Measurements from ENCODE around the gene MEX3A. TPM values are rescaled to one million over a fixed set of nuclear protein-coding genes. Genes with fewer than 3 reads are reported as not detected.
"Not testable (repeated sequence)": the region's sequence is repeated elsewhere in the genome, so short reads cannot be mapped to it uniquely, and the experiment has no call there.

The MEX3A gene
- total RNA-seq, 1 donor from 2014 or later = 10.5 TPM

DNA sequence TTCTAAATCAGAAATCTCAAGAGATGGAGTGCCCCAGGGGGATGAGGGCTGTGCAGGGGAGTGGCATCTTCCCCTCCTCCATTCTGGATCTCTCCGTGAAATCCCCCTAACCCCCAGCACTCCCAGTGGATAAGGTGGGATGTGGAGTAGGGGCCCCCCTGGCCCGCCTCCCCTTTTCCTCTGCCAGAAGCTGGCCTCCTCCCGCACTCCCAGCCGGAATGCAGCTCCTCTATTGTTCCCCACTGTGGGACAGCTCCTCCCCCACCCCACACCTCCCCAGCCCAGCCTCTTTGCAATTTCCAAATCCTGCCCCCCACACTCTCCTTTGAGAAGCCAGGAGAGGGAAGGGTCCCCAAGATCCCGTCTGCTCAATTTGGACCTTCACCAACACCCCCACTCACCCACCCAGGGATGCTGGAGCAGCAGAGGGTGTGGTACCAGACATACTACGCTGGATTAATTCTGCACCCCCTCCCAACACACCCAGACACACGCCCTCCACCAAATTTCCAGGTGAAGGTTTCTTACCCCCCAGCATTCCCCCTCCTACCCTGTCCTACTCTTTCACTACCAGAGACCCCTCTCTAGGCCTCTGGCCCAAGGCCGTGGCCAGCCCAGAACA lies 1.9 kb downstream of the MEX3A start:
- DNase-seq (ENCODE audit: extremely low read depth, low read depth, low spot score) = no peak

DNA sequence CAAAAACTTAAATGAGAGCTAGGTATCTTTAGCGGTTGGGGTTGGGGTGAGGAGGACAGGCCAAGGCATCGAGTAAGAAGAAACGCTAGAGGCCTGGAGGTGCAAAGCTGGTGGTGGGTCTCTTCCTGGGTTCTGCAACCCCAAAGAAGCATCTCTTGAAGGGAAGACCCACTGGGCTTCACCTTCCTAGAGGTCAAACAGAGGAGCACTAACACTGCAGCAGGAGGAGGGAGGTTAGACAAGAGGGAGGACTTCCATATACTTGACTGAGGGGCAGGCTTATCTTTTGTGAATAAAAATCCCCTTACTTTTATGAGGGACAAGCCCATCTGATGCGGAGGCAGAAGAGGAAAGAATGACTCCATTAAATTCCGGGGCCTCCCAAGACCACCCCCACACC lies 2.5 kb downstream of the MEX3A start:
- DNase-seq (ENCODE audit: extremely low read depth, low read depth, low spot score) = no peak

DNA sequence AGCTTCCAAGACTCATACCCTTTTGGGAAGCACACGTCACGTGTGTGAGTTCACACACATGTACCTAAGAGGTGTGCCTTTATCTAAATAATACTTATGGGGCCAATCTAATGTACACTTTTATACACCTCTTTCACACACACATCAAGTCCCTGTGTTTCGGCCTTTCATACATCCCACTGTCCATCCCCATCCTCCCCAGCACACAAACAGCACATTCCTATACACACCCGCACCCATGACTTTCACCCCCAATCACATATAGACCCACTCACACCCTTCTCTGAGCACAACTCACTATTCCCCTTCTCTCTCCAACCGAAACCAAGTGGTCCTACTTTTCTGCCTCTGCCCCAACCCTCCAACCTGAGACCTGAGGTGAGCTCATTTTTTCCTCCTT lies 3.5 kb downstream of the MEX3A start:
- no peak for DNase-seq (ENCODE audit: extremely low read depth, low read depth, low spot score)

DNA sequence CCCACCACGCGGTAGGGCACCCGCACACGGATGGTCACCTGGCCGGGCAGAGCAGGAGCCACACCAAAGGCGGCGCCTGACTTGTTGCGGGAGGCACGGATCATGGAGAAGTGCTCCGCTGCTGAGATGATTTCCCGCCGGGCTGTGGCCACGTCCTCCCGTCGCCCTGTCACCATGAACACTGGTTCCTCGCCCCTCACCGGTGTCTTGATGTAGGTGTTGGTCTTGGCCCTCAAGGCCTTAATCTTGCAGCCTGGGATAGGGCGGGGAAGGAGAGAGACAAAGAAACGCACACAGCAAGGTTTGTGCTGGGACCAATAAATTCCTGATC lies 4.9 kb downstream of the MEX3A start:
- DNase-seq (ENCODE audit: extremely low read depth, low read depth, low spot score) = no peak

DNA sequence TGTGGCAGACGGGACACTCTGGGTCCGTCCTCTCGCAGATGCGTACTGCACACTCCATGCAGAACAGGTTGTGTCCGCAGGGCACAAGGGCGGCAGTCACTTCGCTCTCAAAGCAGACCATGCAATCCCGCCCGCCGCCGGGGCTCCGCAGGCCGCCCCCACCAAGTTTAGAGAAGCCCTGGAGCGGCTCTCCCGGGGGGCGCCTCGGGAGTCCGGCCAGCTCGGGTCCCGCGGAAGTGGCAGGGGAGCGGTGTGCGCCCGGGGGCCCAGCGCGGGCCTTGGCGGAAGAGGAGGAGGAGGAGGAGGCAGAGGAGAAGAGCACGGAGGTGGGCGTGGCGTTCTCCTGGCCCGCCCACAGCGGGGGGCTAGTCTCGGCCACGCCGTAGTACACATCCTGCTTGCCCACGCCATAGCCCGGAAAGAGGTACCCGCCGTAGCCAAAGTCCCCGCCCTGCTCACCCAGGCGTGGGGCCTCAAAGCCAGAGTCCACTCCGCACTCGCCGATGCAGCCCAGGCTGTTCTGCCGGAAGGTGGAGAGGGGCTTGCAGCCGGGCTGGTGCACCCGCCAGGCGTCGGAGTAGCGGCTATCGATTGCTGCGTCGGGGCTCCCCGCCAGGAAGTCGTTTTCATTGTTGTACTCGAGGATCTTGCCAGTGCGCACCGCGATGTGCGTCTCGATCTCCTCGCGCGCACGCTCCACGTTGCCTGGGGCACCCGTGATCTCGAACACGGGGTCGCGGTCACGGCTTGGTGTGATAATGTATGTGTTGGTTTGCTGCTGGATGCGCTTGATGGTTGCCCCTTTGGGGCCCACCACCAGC lies 5.4 kb downstream of the MEX3A start:
- no peak for DNase-seq (ENCODE audit: extremely low read depth, low read depth, low spot score)

DNA sequence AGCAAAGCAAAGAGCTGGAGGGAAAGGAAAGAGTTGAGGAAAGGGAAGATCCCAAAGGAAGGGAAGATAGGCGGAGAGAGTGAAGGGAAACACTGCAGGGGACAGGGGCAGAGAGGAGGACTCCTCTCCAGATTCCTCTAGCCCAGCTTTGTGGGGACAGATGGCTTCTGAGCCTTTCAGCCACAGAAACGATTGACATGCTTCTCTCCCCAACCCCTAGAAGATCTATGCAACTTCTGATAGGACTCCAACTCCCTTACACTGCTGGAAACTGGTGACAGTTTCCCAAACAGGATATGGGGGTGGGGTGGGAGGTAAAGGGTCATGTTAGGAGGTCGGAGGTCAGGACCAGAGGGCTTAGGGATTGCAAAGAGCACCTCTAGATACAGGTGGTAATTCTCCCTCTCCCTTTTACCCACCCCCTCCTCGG lies 6.5 kb downstream of the MEX3A start:
- no peak for DNase-seq (ENCODE audit: extremely low read depth, low read depth, low spot score)

DNA sequence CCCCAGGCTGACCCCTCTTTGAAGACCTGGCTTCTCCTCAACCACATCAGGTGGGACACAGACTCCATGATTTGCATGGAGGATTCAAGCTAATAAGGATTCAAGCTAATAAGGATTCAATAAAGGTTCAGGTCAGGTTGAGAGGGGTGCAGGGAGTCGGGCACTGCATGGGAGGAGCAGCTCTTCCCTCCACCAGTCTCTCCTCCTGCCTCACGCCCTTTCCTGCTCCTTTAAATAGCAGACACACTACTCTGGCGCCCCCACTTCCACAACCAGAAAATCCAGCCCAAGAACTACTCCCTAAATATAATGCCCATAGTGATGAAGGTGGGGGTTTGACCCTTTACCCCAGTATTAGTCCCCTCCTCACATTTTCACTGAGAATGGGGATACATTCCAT lies 7.1 kb downstream of the MEX3A start:
- no peak for DNase-seq (ENCODE audit: extremely low read depth, low read depth, low spot score)

DNA sequence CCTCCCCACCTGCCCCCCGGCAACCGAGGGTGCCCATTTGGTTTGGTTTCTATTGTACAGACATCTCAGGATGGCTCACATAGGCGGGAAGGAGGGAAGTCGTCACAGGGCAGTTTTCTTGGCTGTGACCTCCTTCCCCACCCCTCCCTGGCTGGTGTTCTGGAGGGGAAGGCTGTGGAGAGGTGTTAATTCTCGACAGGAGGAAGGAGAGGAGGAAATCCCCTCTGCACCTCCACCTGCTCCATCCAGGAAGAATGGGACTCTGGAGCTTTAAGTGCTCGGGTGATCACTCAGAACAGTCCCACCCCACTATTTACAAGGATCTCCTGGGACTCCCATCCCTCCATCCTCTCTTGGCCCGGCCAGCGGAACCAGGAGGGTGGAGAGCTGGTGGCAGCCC lies 7.6 kb downstream of the MEX3A start:
- no peak for DNase-seq (ENCODE audit: extremely low read depth, low read depth, low spot score)

DNA sequence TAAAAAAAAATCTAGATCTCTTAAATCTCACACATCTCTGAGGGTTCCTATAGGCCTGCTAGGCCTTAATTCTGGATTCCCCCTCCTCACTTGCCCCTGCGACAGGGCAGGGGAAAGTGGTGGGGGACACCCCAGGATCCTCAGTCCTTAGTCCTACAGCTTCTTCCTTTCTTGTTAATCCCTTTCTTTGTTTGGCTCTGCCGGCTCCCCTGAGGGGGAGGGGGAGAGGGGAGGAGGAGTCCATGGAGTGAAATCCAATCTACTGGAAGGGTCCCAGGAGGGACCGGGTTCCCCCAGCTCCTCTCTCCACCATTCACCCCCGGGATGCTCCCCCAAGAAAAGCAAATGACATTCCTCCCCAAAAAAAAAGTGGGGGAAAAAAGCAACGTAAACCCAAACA lies 8.5 kb downstream of the MEX3A start:
- no peak for DNase-seq (ENCODE audit: extremely low read depth, low read depth, low spot score)

DNA sequence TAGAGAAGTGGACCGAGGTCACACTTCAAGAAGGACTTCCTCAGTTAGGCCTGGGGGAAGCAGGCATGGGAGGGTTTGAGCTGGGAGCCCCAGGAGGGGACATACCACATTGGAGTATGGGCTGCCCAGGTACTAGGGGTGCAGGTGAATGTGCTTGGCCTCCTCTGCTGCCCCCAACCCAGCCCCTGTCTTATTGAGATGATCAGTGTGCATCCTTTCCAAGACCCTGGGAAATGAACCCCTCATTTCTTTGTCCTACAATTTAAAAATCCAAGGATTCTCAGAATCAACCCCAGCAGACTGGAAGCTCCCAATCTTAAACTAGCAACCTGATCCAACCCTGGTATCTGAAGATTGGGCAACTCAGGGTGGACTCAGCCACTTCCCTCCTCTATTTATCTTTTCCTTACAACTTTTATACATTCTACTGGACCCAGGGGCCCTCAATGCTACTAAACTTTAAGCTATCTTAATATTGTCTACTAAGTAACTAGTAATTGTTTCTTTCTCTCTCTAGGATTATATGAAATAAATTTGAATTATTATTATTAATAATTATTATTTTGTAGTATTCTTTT lies 9.1 kb downstream of the MEX3A start:
- DNase-seq (ENCODE audit: extremely low read depth, low read depth, low spot score) = no peak

DNA sequence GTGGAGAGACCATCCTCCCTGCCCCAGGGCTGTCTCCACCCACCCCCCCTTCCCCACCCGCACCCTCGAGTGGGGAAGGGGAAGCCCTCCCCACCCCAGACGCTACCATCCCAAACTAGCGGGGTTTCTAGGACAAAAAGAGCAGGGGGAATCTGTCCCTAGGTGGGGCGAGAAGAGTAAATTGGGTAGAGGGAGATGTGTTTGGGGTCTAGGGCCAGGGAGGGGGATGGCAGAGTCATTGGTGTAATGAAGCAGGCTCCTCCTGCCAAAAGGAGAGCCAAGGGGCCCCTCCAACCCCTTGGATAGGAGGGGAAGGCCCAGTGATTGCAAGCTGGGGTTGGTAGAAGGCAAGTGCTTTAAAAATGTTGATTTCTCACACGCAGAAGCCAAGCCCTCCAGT lies 10.0 kb downstream of the MEX3A start:
- no peak for DNase-seq (ENCODE audit: extremely low read depth, low read depth, low spot score)

DNA sequence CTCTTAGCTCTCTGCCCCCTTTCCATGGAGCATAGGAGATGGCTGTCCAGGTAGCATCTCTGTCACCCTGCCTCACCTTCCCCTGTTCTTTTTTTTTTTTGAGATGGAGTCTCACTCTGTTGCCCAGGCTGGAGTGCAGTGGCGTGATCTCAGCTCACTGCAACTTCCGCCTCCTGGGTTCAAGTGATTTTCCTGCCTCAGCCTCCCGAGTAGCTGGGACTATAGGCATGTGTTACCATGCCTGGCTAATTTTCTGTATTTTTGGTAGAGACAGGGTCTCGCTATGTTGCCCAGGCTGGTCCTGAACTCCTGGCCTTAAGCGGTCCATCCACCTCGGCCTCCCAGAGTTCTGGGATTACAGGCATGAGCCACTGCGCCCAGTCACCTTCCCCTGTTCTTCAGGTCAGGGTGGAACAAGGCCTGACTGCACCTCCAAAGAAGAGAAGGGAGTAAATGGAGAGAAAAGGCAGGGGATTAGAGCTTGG lies 10.9 kb downstream of the MEX3A start:
- DNase-seq (ENCODE audit: extremely low read depth, low read depth, low spot score) = not testable (repeated sequence)

DNA sequence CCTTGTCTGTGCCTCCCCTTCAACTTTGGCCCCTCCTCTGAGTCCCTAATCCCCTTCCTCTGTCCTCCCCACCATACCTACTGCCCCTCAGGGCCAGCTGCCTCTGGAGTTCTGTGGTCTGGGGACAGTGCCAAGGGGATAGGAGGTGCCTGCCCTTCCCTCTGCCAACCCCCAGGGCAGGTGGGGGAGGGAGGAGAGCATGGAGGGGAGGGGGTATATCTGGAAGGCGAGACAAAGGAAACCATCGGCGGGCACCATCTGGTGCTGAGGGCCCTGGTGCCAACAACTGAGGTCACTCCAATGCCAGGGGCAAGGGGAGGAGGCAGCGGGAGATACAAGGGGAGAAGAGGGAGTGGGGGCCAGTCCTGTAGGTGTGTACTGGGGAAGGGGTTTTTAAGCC lies 11.7 kb downstream of the MEX3A start:
- no peak for DNase-seq (ENCODE audit: extremely low read depth, low read depth, low spot score)

DNA sequence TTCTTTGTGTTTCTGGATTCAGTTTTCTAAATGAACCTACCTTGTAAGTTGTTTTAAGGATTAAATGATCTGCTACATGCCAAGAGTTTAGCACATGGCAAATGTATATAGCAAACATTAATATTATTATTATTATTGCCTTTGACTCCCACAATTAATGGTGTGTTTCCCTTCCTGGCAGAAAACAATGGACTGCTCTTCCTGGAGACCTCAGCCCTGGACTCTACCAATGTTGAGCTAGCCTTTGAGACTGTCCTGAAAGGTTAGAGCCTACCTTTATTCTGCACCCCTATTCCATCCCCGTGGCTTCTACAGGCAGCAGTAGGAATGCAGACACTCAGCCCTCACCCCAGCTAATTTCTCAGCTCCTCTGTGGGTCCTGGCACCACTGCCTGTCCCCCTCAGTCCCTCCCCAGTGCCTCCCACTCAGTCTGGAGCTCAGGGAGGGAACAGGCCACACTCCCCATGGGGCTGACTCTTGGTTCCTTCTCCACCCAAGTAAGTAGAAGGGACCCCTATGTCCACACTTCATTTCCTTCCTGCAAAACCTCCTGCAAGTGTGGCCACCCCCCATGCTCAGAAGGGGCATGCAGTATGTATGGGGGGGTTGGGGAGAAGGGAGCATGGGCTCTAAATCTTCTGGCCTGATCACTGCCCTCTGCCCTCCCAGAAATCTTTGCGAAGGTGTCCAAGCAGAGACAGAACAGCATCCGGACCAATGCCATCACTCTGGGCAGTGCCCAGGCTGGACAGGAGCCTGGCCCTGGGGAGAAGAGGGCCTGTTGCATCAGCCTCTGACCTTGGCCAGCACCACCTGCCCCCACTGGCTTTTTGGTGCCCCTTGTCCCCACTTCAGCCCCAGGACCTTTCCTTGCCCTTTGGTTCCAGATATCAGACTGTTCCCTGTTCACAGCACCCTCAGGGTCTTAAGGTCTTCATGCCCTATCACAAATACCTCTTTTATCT lies 12.5 kb downstream of the MEX3A start:
- no peak for DNase-seq (ENCODE audit: extremely low read depth, low read depth, low spot score)

DNA sequence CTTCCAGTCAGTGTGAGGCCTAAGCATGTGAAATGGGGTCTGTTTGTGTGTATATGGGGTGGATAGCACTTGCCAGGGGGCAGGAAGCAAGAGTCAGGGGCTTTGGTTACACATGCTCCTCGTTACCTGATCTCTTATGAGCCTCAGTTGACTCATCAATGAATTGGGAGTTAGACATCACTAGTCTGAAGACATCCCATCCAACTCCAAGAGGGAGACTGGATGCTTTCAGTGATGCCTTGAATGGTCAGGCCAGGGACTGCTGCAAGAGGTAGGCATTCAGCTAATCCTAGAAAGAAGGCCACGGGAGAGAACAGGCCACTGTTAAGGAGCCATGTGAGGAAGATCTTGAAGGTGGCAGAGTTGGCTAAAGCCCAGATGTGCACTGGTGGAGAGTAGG lies 15.0 kb downstream of the MEX3A start:
- no peak for DNase-seq (ENCODE audit: extremely low read depth, low read depth, low spot score)

DNA sequence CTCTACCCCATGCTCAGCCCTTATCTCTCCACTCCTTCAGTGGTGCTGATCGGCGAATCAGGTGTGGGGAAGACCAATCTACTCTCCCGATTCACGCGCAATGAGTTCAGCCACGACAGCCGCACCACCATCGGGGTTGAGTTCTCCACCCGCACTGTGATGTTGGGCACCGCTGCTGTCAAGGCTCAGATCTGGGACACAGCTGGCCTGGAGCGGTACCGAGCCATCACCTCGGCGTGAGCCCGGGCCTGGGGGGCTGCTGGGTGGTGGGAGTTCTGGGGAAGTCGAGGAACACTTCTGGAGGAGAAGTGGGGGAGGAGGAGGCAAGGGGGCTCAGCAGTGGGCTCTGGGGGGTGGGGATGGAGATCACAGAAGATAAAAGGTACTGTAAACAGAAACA lies 16.4 kb downstream of the MEX3A start:
- DNase-seq (ENCODE audit: extremely low read depth, low read depth, low spot score) = no peak

DNA sequence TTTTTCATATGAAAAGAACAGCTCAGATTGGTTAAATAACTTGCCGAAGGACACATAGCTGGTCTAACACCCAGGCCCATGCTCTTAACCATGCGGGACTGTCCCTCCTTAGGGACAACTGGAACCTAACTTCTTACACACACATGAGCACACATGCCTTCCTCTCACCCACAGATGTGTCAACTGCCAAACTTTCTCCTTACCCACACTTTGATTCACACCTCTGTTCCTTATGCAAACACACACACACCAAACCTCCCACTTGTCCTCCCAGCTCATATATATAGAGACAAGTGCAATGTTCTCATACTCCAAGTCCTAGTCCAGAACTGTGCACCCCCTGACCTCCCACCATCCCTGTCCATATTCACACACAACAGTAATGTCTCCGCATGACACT lies 17.1 kb downstream of the MEX3A start:
- DNase-seq (ENCODE audit: extremely low read depth, low read depth, low spot score) = no peak

DNA sequence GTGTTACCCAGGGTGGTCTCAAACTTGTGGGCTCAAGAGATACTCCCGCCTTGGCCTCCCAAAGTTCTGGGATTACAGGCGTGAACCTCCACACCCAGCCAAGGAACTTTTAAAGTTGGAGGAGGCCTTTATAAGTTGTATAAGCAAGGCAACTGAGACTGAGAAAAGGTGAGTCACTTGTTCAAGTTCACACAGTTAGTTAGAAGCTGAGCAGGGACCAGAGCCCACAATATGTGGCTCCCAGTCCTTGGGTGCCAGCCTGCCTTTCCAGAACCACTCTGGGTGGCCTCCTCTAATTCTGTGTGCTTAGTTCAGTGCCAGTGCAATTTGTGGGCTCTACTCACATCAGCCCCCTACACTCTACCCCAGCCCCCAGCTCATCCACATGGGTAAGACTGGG lies 17.6 kb downstream of the MEX3A start:
- DNase-seq (ENCODE audit: extremely low read depth, low read depth, low spot score) = no peak

DNA sequence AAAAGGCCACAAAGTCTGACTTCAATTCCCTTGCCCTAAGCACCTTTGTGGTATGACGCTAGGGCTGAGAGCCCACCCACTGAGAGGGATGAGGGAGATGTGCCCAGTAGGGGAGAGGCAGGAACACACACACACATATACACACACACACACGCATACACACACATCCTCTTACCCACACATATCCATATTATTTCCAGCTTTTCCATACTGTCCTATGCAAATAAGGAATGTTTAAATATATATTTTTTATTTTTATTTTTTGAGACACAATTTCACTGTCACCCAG lies 18.3 kb downstream of the MEX3A start:
- DNase-seq (ENCODE audit: extremely low read depth, low read depth, low spot score) = no peak

DNA sequence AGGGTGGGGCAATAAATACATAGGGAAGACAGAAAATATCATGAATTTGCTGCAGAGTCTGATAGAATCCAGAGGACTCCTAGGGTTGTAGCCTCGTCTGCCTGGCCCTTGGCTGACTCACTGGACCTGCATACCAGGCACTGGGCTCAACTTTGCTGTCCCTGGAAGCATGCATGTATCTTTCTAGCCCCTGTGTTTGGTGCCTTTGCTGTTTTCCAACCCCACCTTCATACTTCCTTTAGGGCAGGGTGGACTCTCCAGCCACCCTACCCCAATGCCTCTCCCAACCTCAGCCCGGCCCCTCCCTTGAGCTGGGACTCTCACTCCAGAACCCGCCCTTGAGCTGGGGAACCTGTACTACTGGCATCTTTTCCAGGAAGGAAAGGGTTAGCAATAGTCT lies 20.1 kb downstream of the MEX3A start:
- DNase-seq (ENCODE audit: extremely low read depth, low read depth, low spot score) = no peak

DNA sequence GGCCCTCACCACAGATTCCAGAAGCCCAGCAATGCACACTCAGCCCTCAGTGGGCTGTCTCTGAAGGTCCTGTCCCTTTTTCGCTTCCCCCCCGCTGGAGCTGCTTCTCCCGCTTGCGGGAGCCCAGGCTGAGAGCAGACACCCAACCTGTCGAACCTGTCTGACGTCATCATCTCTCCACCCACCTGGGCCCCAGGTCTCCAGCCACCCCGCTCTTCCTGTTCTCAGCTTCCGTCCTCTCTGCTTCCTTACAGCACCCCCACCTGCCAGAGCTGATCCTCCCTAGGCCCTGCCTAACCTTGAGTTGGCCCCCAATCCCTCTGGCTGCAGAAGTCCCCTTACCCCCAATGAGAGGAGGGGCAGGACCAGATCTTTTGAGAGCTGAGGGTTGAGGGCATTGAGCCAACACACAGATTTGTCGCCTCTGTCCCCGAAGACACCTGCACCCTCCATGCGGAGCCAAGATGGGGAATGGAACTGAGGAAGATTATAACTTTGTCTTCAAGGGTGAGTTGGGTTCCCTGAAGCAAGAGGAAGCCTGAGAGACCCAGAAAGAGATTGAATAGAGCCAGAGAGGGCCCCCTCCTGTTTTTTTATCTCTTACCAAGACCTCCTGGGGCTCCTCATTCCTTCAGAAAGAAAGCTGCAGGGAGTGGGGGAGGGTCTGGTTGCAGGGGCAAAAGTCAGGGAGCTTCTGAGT lies 21.2 kb downstream of the MEX3A start, which contains the start of gene RAB25:
TSS of gene RAB25 (plus strand) at position 224 of the 700 bp plus-strand sequence. CDS start at position 465, 241 bp downstream.
- no peak for DNase-seq (ENCODE audit: extremely low read depth, low read depth, low spot score)
